IMR-90 (cell line): ENCODE results near the gene GTPBP10. TPM values are rescaled to one million over a fixed set of nuclear protein-coding genes. Genes with fewer than 3 reads are reported as not detected.

Source experiments
- ATAC-seq: fragments of 200-7000 bp; cut with Tn5 transposase; 2 replicates; pipeline ENCODE4 v1.9.1; 2020; ENCODE audit warnings: low read depth, mild to moderate bottlenecking, moderate library complexity
- BruUV-seq: library from RNA; stranded (reverse); fragments of 400-500 nt; replicated peaks from 2 replicates; lab custom pipeline; 2021; lab: Mats Ljungman, UMichigan
- CTCF ChIA-PET: fragments of 300-600 bp; formaldehyde crosslinking; extraction: SDS; loops from one replicate; lab custom pipeline; 2021; ENCODE audit warnings: antibody characterized with exemption; lab: Yijun Ruan, JAX
- POLR2A ChIA-PET: fragments of 300-600 bp; sonication (Branson Sonifier 250); formaldehyde crosslinking; loops from one replicate; lab custom pipeline; 2022; ENCODE audit warnings: antibody characterized with exemption; ENCODE audit not compliant: unreplicated experiment; lab: Charles Lee
- DNase-seq: peaks from one replicate; pipeline ENCODE4 v3.0.0; 2013
- H2AFZ ChIP-seq: replicated peaks from 2 replicates; pipeline ENCODE3; 2013; ENCODE audit warnings: low read length, mild to moderate bottlenecking; ENCODE audit not compliant: poor library complexity
- H2AK5ac ChIP-seq: 2 replicates; pipeline ENCODE4 v1.6.1; 2013; ENCODE audit warnings: low read depth, low read length, inconsistent platforms
- H2AK9ac ChIP-seq: replicated peaks from 2 replicates; pipeline ENCODE3; 2013; ENCODE audit warnings: mild to moderate bottlenecking, low read depth, low read length, moderate library complexity; ENCODE audit not compliant: poor library complexity
- H2BK120ac ChIP-seq: 2 replicates; pipeline ENCODE4 v1.6.1; 2013; ENCODE audit warnings: low read depth, low read length, inconsistent platforms
- H2BK15ac ChIP-seq: 3 replicates; pipeline ENCODE4 v1.6.1; 2013; ENCODE audit warnings: low read depth, low read length, inconsistent platforms
- H2BK20ac ChIP-seq: 2 replicates; pipeline ENCODE4 v1.6.1; 2013; ENCODE audit warnings: low read depth, mild to moderate bottlenecking, inconsistent platforms, low read length, moderate library complexity
- H2BK5ac ChIP-seq: 2 replicates; pipeline ENCODE4 v1.6.1; 2013; ENCODE audit warnings: mild to moderate bottlenecking, low read depth, low read length, inconsistent platforms; ENCODE audit not compliant: poor library complexity, severe bottlenecking
- H3K14ac ChIP-seq: replicated peaks from 2 replicates; pipeline ENCODE4 v1.6.1; 2013; ENCODE audit warnings: low read depth, low read length, inconsistent platforms
- H3K18ac ChIP-seq: 2 replicates; pipeline ENCODE4 v1.6.1; 2013; ENCODE audit warnings: low read depth, low read length, control low read depth
- H3K23ac ChIP-seq: 2 replicates; pipeline ENCODE4 v1.6.1; 2013; ENCODE audit warnings: low read depth, low read length, inconsistent platforms
- H3K27ac ChIP-seq: 2 replicates; pipeline ENCODE4 v1.5.1; 2013; ENCODE audit warnings: mild to moderate bottlenecking, control low read depth, low read length; ENCODE audit not compliant: insufficient read depth
- H3K27me3 ChIP-seq: 2 replicates; pipeline ENCODE4 v1.6.1; 2013; ENCODE audit warnings: low read length; ENCODE audit not compliant: control insufficient read depth, insufficient read depth
- H3K36me3 ChIP-seq: 2 replicates; pipeline ENCODE4 v1.6.1; 2013; ENCODE audit warnings: low read length, mixed read lengths; ENCODE audit not compliant: control insufficient read depth, insufficient read depth
- H3K4ac ChIP-seq: 2 replicates; pipeline ENCODE4 v1.6.1; 2013; ENCODE audit warnings: low read depth, low read length, inconsistent platforms
- H3K4me1 ChIP-seq: 2 replicates; pipeline ENCODE4 v1.6.1; 2013; ENCODE audit warnings: low read length, mixed read lengths; ENCODE audit not compliant: control insufficient read depth, insufficient read depth
- H3K4me2 ChIP-seq: 2 replicates; pipeline ENCODE4 v1.6.1; 2013; ENCODE audit warnings: low read depth, mild to moderate bottlenecking, control low read depth, low read length, moderate library complexity
- H3K4me3 ChIP-seq: 2 replicates; pipeline ENCODE4 v1.5.1; 2013; ENCODE audit warnings: low read depth, mild to moderate bottlenecking, control low read depth, low read length, moderate library complexity; ENCODE audit not compliant: insufficient read depth
- H3K56ac ChIP-seq: 2 replicates; pipeline ENCODE4 v1.6.1; 2013; ENCODE audit warnings: low read length, inconsistent platforms; ENCODE audit not compliant: insufficient read depth; ENCODE audit errors: extremely low read depth
- H3K79me1 ChIP-seq, 2 experiments: 2 replicates each; pipeline ENCODE4 v1.6.1; 2013; ENCODE audit warnings: low read length in 2 of 2, inconsistent platforms in 1 of 2, low read depth in 1 of 2
- H3K9ac ChIP-seq: 2 replicates; pipeline ENCODE4 v1.6.1; 2013; ENCODE audit warnings: low read depth, low read length, control low read depth
- H3K9me1 ChIP-seq: 2 replicates; pipeline ENCODE4 v1.6.1; 2013; ENCODE audit warnings: low read length, inconsistent platforms; ENCODE audit not compliant: insufficient read depth
- H3K9me3 ChIP-seq: 2 replicates; pipeline ENCODE4 v1.6.1; 2013; ENCODE audit warnings: low read length; ENCODE audit not compliant: control insufficient read depth, insufficient read depth
- H4K20me1 ChIP-seq: 2 replicates; pipeline ENCODE4 v1.6.1; 2013; ENCODE audit warnings: low read length, inconsistent platforms; ENCODE audit not compliant: insufficient read depth
- H4K5ac ChIP-seq: 2 replicates; pipeline ENCODE4 v1.6.1; 2013; ENCODE audit warnings: mild to moderate bottlenecking, low read depth, low read length, control low read depth
- H4K8ac ChIP-seq, 2 experiments: 2 replicates each; pipeline ENCODE4 v1.6.1; 2013; ENCODE audit warnings: low read depth in 2 of 2, low read length in 2 of 2, control low read depth in 1 of 2, inconsistent platforms in 1 of 2
- H4K91ac ChIP-seq: 2 replicates; pipeline ENCODE4 v1.6.1; 2013; ENCODE audit warnings: low read depth, low read length, inconsistent platforms; ENCODE audit not compliant: insufficient read depth
- CHD1 ChIP-seq: IDR thresholded peaks from 2 replicates; pipeline ENCODE4 v1.6.1; 2012; ENCODE audit warnings: low read depth, low read length, improper control_type of control experiment
- RAD21 ChIP-seq: IDR thresholded peaks from 2 replicates; pipeline ENCODE4 v1.6.1; 2012; ENCODE audit warnings: low read length, improper control_type of control experiment
- RFX5 ChIP-seq: IDR thresholded peaks from 2 replicates; pipeline ENCODE4 v1.8.0; 2012; ENCODE audit warnings: low read depth, mild to moderate bottlenecking, low read length, moderate library complexity
- SMC3 ChIP-seq: fragments of 150-350 bp; IDR thresholded peaks from 2 replicates; pipeline ENCODE4 v1.6.1; 2016; ENCODE audit warnings: low read depth, mild to moderate bottlenecking, antibody characterized with exemption, low read length, moderate library complexity
- WGBS, 2 experiments: methylation state at CpG; one replicate each; pipeline versions ENCODE4 v1.1.5 to v1.1.7; 2013; ENCODE audit warnings: missing lambda C conversion rate in 2 of 2; ENCODE audit not compliant: insufficient read length in 1 of 2; ENCODE audit errors: extremely low coverage in 2 of 2; 5-methylcytosine and 5-hydroxymethylcytosine counted together
- dilution Hi-C: fragments of 300-500 bp; cut with HindIII; formaldehyde crosslinking; loops from one replicate; pipeline ENCODE4 v1.14.3; 2018; ENCODE audit warnings: low sequenced_read_pairs; ENCODE audit not compliant: unreplicated experiment
- in situ Hi-C: fragments of 300-500 bp; cut with MboI; formaldehyde crosslinking; loops from 3 replicates; pipeline ENCODE4 v1.14.3; 2019; ENCODE audit warnings: low sequenced_read_pairs, inconsistent platforms, mixed read lengths
- intact Hi-C: fragments of 100-400 bp; cut with micrococcal nuclease; formaldehyde crosslinking; loops from 2 replicates; pipeline ENCODE4 v1.10.0; 2022
- polyA plus RNA-seq, 3 experiments: library from polyadenylated mRNA; depleted of rRNA; stranded (reverse); fragments of >200 nt; gene quantifications; 2 replicates each; pipeline ENCODE4 v1.2.3, GENCODE V29; 2012; ENCODE audit warnings: low replicate concordance in 1 of 3
- total RNA-seq: library from RNA; depleted of rRNA; stranded (reverse); fragments of >200 nt; gene quantifications from 2 replicates; pipeline ENCODE4 v1.2.3, GENCODE V29; 2012
- TF ChIP-seq, protein P1 (sequence below): fragments of 150-350 bp; IDR thresholded peaks from 2 replicates; pipeline ENCODE4 v1.6.1; 2016; ENCODE audit warnings: low read depth, mild to moderate bottlenecking, low read length, moderate library complexity, borderline replicate concordance
- TF ChIP-seq, protein P2 (sequence below): fragments of 150-350 bp; IDR thresholded peaks from 2 replicates; pipeline ENCODE4 v1.6.1; 2017; ENCODE audit warnings: mild to moderate bottlenecking, antibody characterized with exemption, low read length, low read depth
- TF ChIP-seq, protein P3 (sequence below): conservative IDR thresholded peaks from 2 replicates; pipeline ENCODE4 v1.5.1; 2012; ENCODE audit warnings: mild to moderate bottlenecking, low read depth, low read length, improper control_type of control experiment

Gene GTPBP10
- total and polyA plus RNA-seq, 2 of the 4 experiments (the other 2 are of a cell fraction) = 11.5 to 12.8 TPM

GRCh38 chr7:90312745-90313144 is 33.8 kb upstream of the GTPBP10 start:
- no peak overlapping the region for H3K14ac ChIP-seq
- dilution Hi-C loops (no loop called here), in situ Hi-C loops (loop anchor here (25.0 kb wide), 1 partner anchor 1525 kb away; the partner anchor contains the start of gene TEX47), intact Hi-C loops (loop anchor here (2.0 kb wide), 1 partner anchor 114 kb away; no protein-coding TSS in a partner anchor)
- no peak overlapping the region for H4K5ac ChIP-seq
- H3K9me1 ChIP-seq = no peaks in the 10 kb centered on the region
- H3K23ac ChIP-seq = no peak overlapping the region
- H2AK5ac ChIP-seq = no peak overlapping the region
- H2BK15ac ChIP-seq = no peak overlapping the region
- no peak overlapping the region for H3K9ac ChIP-seq
- H3K27me3 ChIP-seq = peaks cover 1% of the 10 kb centered on the region; the same call in 1 of the 2 replicates
- no peak overlapping the region for H2BK120ac ChIP-seq
- no peak overlapping the region for H3K27ac ChIP-seq
- H3K18ac ChIP-seq = no peak overlapping the region
- H3K36me3 ChIP-seq = no peaks in the 10 kb centered on the region
- POLR2A ChIA-PET = no interaction called here
- H2AK9ac ChIP-seq = no peak overlapping the region
- H3K4me2 ChIP-seq = no peak overlapping the region
- no peak for ATAC-seq
- H3K79me1 ChIP-seq = no peaks in the 10 kb centered on the region
- no peak overlapping the region for H3K4ac ChIP-seq
- no peak overlapping the region for H2BK5ac ChIP-seq
- TF ChIP-seq, protein P1, sequence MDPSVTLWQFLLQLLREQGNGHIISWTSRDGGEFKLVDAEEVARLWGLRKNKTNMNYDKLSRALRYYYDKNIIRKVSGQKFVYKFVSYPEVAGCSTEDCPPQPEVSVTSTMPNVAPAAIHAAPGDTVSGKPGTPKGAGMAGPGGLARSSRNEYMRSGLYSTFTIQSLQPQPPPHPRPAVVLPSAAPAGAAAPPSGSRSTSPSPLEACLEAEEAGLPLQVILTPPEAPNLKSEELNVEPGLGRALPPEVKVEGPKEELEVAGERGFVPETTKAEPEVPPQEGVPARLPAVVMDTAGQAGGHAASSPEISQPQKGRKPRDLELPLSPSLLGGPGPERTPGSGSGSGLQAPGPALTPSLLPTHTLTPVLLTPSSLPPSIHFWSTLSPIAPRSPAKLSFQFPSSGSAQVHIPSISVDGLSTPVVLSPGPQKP = no peak
- TF ChIP-seq RAD21 = peak; percentile 18; the same call in 1 of the 2 replicates
- peak; percentile 30; the same call in 1 of the 2 replicates for TF ChIP-seq SMC3
- TF ChIP-seq, protein P2, sequence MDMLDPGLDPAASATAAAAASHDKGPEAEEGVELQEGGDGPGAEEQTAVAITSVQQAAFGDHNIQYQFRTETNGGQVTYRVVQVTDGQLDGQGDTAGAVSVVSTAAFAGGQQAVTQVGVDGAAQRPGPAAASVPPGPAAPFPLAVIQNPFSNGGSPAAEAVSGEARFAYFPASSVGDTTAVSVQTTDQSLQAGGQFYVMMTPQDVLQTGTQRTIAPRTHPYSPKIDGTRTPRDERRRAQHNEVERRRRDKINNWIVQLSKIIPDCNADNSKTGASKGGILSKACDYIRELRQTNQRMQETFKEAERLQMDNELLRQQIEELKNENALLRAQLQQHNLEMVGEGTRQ = no peak
- TF ChIP-seq, protein P3, sequence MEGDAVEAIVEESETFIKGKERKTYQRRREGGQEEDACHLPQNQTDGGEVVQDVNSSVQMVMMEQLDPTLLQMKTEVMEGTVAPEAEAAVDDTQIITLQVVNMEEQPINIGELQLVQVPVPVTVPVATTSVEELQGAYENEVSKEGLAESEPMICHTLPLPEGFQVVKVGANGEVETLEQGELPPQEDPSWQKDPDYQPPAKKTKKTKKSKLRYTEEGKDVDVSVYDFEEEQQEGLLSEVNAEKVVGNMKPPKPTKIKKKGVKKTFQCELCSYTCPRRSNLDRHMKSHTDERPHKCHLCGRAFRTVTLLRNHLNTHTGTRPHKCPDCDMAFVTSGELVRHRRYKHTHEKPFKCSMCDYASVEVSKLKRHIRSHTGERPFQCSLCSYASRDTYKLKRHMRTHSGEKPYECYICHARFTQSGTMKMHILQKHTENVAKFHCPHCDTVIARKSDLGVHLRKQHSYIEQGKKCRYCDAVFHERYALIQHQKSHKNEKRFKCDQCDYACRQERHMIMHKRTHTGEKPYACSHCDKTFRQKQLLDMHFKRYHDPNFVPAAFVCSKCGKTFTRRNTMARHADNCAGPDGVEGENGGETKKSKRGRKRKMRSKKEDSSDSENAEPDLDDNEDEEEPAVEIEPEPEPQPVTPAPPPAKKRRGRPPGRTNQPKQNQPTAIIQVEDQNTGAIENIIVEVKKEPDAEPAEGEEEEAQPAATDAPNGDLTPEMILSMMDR = peak; percentile 28
- no peak for TF ChIP-seq CHD1
- no peak for TF ChIP-seq RFX5
- no TSS peak for BruUV-seq
- H3K9me3 ChIP-seq = no peaks in the 10 kb centered on the region
- CTCF ChIA-PET = interaction anchor here (0.6 to 2.3 kb wide), 5 partner anchors 9 to 97 kb away, joined by 3 to 7 read pairs (median 3); no protein-coding TSS in a partner anchor
- no peak overlapping the region for H3K4me3 ChIP-seq
- whole genome bisulfite sequencing, 2 experiments = no CpG with 5 or more reads among the region's 2 CpGs
- no peak overlapping the region for H3K56ac ChIP-seq
- no peak overlapping the region for H4K91ac ChIP-seq
- no peak overlapping the region for H4K8ac ChIP-seq
- no peaks in the 10 kb centered on the region for H4K20me1 ChIP-seq
- H2AFZ ChIP-seq = no peak overlapping the region
- no peaks in the 10 kb centered on the region for H3K4me1 ChIP-seq
- no peak overlapping the region for H2BK20ac ChIP-seq
- no peak for DNase-seq
